ENCODE results near the gene AZU1. TPM values are rescaled to one million over a fixed set of nuclear protein-coding genes. Genes with fewer than 3 reads are reported as not detected.
"Not testable (repeated sequence)": the region's sequence is repeated elsewhere in the genome, so short reads cannot be mapped to it uniquely, and the experiment has no call there.

The AZU1 gene
- total RNA-seq, 2 experiments from 2014 or later = not detected

GRCh38 chr19:843836-844545 is 16.4 kb downstream of the AZU1 start:
- H3K4me1 Mint-ChIP-seq (ENCODE audit: low read depth) = peaks cover 3% of the 10 kb centered on the region
- H3K27me3 Mint-ChIP-seq = peaks cover 35% of the 10 kb centered on the region
- no peak overlapping the region for H3K27ac Mint-ChIP-seq
- DNase-seq (no peak), ATAC-seq (no peak)
- TF ChIP-seq, protein P1, sequence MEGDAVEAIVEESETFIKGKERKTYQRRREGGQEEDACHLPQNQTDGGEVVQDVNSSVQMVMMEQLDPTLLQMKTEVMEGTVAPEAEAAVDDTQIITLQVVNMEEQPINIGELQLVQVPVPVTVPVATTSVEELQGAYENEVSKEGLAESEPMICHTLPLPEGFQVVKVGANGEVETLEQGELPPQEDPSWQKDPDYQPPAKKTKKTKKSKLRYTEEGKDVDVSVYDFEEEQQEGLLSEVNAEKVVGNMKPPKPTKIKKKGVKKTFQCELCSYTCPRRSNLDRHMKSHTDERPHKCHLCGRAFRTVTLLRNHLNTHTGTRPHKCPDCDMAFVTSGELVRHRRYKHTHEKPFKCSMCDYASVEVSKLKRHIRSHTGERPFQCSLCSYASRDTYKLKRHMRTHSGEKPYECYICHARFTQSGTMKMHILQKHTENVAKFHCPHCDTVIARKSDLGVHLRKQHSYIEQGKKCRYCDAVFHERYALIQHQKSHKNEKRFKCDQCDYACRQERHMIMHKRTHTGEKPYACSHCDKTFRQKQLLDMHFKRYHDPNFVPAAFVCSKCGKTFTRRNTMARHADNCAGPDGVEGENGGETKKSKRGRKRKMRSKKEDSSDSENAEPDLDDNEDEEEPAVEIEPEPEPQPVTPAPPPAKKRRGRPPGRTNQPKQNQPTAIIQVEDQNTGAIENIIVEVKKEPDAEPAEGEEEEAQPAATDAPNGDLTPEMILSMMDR (IDR thresholded peaks at IDR 0.05) = no peak
- POLR2A ChIA-PET = no interaction called here
- H3K9me3 Mint-ChIP-seq = no peaks in the 10 kb centered on the region
- intact Hi-C loops (cut with micrococcal nuclease) = no loop called here
- CTCF ChIA-PET = no interaction called here
- H3K36me3 Mint-ChIP-seq (ENCODE audit: low read depth) = no peaks in the 10 kb centered on the region
- no peak overlapping the region for H3K4me3 Mint-ChIP-seq

DNA sequence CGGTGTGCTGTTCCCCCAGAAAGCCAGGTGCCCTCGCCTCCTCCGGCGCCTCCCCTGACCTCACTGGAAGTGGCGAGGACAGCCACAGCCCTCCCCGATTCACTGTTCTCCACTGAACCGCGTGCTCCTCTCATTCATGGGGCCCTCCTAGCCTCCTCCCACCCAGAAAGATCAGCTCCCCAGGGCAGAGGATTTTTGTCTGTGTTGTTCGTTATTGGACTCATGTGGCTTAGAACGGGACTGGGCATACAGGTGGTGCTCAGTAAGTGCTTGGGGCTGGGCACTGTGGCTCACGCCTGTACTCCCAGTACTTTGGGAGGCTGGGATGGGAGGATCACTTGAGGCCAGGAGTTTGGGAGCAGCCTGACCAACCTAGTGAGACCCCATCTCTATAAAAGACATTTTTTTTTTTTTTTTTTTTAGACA is 16.9 kb downstream of the AZU1 start:
- peaks cover 3% of the 10 kb centered on the region for H3K4me1 Mint-ChIP-seq (ENCODE audit: low read depth)
- H3K27ac Mint-ChIP-seq = no peak overlapping the region
- intact Hi-C loops (cut with micrococcal nuclease) = no loop called here
- no peak for DNase-seq
- TF ChIP-seq, protein P1 (IDR thresholded peaks at IDR 0.05) = no peak
- no peak for ATAC-seq
- no peaks in the 10 kb centered on the region for H3K9me3 Mint-ChIP-seq
- CTCF ChIA-PET = interaction anchor here (1.4 kb wide), 1 partner anchor 12 kb away, joined by 5 read pairs; no protein-coding TSS in a partner anchor
- peaks cover 38% of the 10 kb centered on the region for H3K27me3 Mint-ChIP-seq
- POLR2A ChIA-PET = no interaction called here
- no peak overlapping the region for H3K4me3 Mint-ChIP-seq
- H3K36me3 Mint-ChIP-seq (ENCODE audit: low read depth) = no peaks in the 10 kb centered on the region

DNA sequence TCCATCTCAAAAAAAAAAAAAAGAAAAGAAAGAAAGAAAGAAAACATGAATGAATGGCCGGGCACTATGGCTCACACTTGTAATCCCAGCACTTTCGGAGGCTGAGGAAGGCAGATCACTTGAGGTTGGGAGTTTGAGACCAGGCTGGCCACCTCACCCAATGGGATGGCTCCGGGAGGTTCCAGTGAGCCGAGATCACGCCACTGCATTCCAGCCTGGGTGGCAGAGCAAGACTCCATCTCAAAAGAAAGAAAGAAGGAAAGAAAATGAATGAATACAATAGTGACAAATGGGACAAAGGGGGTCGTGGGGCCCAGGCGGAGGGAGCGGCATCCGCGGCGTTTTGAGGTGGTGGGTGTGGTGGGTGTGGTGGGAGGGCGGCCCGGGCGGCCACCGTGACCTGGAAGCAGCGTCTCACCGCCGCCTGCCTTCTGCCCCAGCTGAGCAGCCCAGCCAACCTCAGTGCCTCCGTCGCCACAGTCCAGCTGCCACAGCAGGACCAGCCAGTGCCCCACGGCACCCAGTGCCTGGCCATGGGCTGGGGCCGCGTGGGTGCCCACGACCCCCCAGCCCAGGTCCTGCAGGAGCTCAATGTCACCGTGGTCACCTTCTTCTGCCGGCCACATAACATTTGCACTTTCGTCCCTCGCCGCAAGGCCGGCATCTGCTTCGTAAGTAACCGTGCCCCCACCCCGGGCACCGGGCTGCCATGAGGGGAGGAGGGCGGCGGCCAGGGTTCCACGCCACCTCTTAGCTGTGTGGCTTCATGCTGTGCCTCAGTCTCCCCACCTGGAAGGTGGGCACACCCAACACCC is 18.3 kb downstream of the AZU1 start:
- DNase-seq (no peak), ATAC-seq (no peak)
- Mint-ChIP-seq H3K4me1 (ENCODE audit: low read depth) (peaks cover 3% of the 10 kb centered on the region), H3K9me3 (no peaks in the 10 kb centered on the region), H3K36me3 (ENCODE audit: low read depth) (no peaks in the 10 kb centered on the region), H3K27ac (no peak overlapping the region), H3K27me3 (peaks cover 40% of the 10 kb centered on the region), H3K4me3 (no peak overlapping the region)
- TF ChIP-seq, protein P1 (IDR thresholded peaks at IDR 0.05) = no peak
- intact Hi-C loops (cut with micrococcal nuclease) = no loop called here
- POLR2A ChIA-PET = no interaction called here
- CTCF ChIA-PET = interaction anchor here (1.4 kb wide), 1 partner anchor 11 kb away, joined by 5 read pairs; no protein-coding TSS in a partner anchor

DNA sequence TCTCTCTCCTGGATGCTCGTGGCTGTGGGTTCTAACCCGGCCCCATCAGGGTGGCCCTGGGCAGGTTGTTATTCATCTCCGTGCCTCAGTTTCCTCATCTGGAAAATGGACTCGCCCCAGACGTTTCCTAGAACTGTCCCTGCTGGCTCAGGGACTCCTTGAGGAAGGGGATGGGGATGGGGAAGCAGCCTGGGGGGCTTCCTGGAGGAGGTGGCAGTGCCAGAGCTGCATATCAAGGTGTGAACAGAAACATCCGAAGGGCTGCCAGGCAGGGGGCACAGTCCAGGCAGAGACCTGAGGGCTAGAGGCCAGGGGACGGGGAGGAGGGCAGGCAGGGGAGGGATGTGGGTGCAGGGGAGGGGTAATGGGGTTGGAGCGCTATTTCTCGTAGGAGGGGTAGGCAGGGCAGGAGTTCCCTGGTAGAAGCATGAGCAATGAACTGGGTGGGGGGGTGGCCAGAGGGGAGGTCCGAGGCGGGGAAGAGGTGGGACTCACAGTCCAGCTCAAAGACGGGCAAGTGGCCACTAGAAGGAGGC is 20.8 kb downstream of the AZU1 start:
- Mint-ChIP-seq H3K36me3 (ENCODE audit: low read depth) (no peaks in the 10 kb centered on the region), H3K4me3 (no peak overlapping the region), H3K9me3 (no peaks in the 10 kb centered on the region), H3K27ac (no peak overlapping the region), H3K4me1 (ENCODE audit: low read depth) (peaks cover 3% of the 10 kb centered on the region), H3K27me3 (peaks cover 33% of the 10 kb centered on the region)
- ChIA-PET POLR2A (interaction anchor here (0.7 to 0.9 kb wide), 2 partner anchors 46 to 161 kb away, joined by 3 read pairs; no protein-coding TSS in a partner anchor), CTCF (no interaction called here)
- intact Hi-C loops (cut with micrococcal nuclease) = no loop called here
- DNase-seq (no peak), ATAC-seq (no peak)
- TF ChIP-seq, protein P1 (IDR thresholded peaks at IDR 0.05) = no peak

DNA sequence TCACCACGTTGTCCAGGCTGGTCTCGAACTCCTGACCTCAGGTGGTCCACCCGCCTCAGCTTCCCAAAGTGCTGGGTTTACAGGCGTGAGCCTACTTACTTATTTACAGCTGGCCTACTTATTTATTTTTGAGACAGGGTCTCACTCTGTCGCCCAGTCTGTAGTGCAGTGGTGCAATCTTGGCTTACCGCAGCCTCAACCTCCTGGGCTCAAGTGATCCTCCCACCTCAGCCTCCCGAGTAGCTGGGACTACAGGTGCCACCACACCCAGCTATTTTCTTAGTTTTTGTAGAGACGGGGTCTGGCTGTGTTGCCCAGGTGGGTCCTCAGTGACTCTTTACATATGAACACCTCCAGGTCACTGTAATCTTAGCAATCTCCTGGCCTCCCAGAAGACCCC is 21.6 kb downstream of the AZU1 start:
- H3K27me3 Mint-ChIP-seq = peaks cover 33% of the 10 kb centered on the region
- DNase-seq; ATAC-seq; intact Hi-C loops (cut with micrococcal nuclease); H3K27ac Mint-ChIP-seq; H3K9me3 Mint-ChIP-seq; H3K4me1 Mint-ChIP-seq (ENCODE audit: low read depth); H3K36me3 Mint-ChIP-seq (ENCODE audit: low read depth); H3K4me3 Mint-ChIP-seq: not testable (repeated sequence)
- CTCF ChIA-PET = interaction anchor here (1.1 kb wide), 2 partner anchors 9 to 80 kb away, joined by 3 to 4 read pairs; no protein-coding TSS in a partner anchor
- POLR2A ChIA-PET = interaction anchor here (0.9 kb wide), 1 partner anchor 46 kb away, joined by 3 read pairs; no protein-coding TSS in a partner anchor

All from activated CD8-positive, alpha-beta T cell treated with anti-CD3 and anti-CD28 coated beads for 36 hours (primary cell).